CD4-positive, alpha-beta T cell (primary cell): Measurements from ENCODE around the gene MAJIN. TPM values are rescaled to one million over a fixed set of nuclear protein-coding genes. Genes with fewer than 3 reads are reported as not detected.

Source experiments
- ATAC-seq: fragments of 200-7000 bp; cut with Tn5 transposase; one replicate; pipeline ENCODE4 v1.10.0; 2022; ENCODE audit warnings: mild to moderate bottlenecking; ENCODE audit not compliant: poor library complexity
- CTCF ChIA-PET: fragments of 350-600 bp; sonication (Branson Sonifier 250); formaldehyde crosslinking; loops from one replicate; lab custom pipeline; 2021; ENCODE audit warnings: antibody characterized with exemption, inconsistent platforms; lab: Charles Lee
- POLR2A ChIA-PET: fragments of 350-600 bp; sonication (Branson Sonifier 250); formaldehyde crosslinking; loops from one replicate; lab custom pipeline; 2021; ENCODE audit warnings: antibody characterized with exemption, inconsistent platforms; lab: Charles Lee
- DNase-seq, 14 experiments: peaks; one replicate each; pipeline ENCODE4 v3.0.0-alpha.2; 2013 to 2020; ENCODE audit warnings: mixed read lengths in 2 of 14
- H3K27ac ChIP-seq, 2 donors: one replicate each; pipeline versions ENCODE4 v1.5.1 to v1.7.0; 2013; ENCODE audit warnings: low read length in 2 of 2, low read depth in 1 of 2, mild to moderate bottlenecking in 1 of 2
- H3K27me3 ChIP-seq, 2 experiments: 1 replicate in 1 of 2; 2 replicates in 1 of 2; pipeline versions ENCODE4 v1.6.1 to v1.7.0; 2013; ENCODE audit warnings: low read length in 2 of 2, control low read depth in 1 of 2, mild to moderate bottlenecking in 1 of 2, moderate library complexity in 1 of 2; ENCODE audit not compliant: insufficient read depth in 2 of 2, control insufficient read depth in 1 of 2
- H3K36me3 ChIP-seq: one replicate; pipeline ENCODE4 v1.6.1; 2013; ENCODE audit warnings: low read length, control low read depth; ENCODE audit not compliant: insufficient read depth
- H3K4me1 ChIP-seq: one replicate; pipeline ENCODE4 v1.6.1; 2013; ENCODE audit warnings: low read length, control low read depth; ENCODE audit not compliant: insufficient read depth
- H3K4me3 ChIP-seq: one replicate; pipeline ENCODE4 v1.5.1; 2013; ENCODE audit warnings: mild to moderate bottlenecking, low read length, moderate library complexity
- H3K9me3 ChIP-seq, 2 experiments: 1 replicate in 1 of 2; 2 replicates in 1 of 2; pipeline versions ENCODE4 v1.6.1 to v1.7.0; 2013; ENCODE audit warnings: low read length in 2 of 2, mild to moderate bottlenecking in 2 of 2, control low read depth in 1 of 2, moderate library complexity in 1 of 2; ENCODE audit not compliant: control insufficient read depth in 1 of 2, insufficient read depth in 1 of 2
- H3K27ac Mint-ChIP-seq: one replicate; pipeline ENCODE4 v1.8.0; 2020; ENCODE audit warnings: mixed read lengths
- H3K27me3 Mint-ChIP-seq: one replicate; pipeline ENCODE4 v1.8.0; 2021; ENCODE audit warnings: mixed read lengths
- H3K36me3 Mint-ChIP-seq: one replicate; pipeline ENCODE4 v1.8.0; 2021; ENCODE audit warnings: low read depth, mixed read lengths
- H3K4me1 Mint-ChIP-seq: one replicate; pipeline ENCODE4 v1.8.0; 2021; ENCODE audit warnings: low read depth, mixed read lengths
- H3K4me3 Mint-ChIP-seq: one replicate; pipeline ENCODE4 v1.8.0; 2020; ENCODE audit warnings: mild to moderate bottlenecking, mixed read lengths
- H3K9me3 Mint-ChIP-seq: one replicate; pipeline ENCODE4 v1.8.0; 2020; ENCODE audit warnings: mixed read lengths
- intact Hi-C, 2 experiments: fragments of 100-400 bp; cut with DNase I in 1 of 2; cut with micrococcal nuclease in 1 of 2; formaldehyde crosslinking; loops; one replicate each; pipeline versions ENCODE4 v1.15.1 to v1.9.0; 2023 to 2025; cut with DNase I, micrococcal nuclease
- total RNA-seq, 174 experiments: library from RNA in 2 of 174; stranded (reverse) in 2 of 174; gene quantifications; one replicate each; pipeline ENCODE4 v1.2.3 and lab custom pipeline; 2021 to 2026
- TF ChIP-seq, protein P1 (sequence below): fragments of 200-600 bp; IDR thresholded peaks from one replicate; pipeline ENCODE4 v1.8.0; 2022; ENCODE audit warnings: antibody characterized with exemption, mild to moderate bottlenecking

Gene MAJIN
- total RNA-seq, 2 experiments from 2014 or later: 0.50 to 0.55 TPM

DNA sequence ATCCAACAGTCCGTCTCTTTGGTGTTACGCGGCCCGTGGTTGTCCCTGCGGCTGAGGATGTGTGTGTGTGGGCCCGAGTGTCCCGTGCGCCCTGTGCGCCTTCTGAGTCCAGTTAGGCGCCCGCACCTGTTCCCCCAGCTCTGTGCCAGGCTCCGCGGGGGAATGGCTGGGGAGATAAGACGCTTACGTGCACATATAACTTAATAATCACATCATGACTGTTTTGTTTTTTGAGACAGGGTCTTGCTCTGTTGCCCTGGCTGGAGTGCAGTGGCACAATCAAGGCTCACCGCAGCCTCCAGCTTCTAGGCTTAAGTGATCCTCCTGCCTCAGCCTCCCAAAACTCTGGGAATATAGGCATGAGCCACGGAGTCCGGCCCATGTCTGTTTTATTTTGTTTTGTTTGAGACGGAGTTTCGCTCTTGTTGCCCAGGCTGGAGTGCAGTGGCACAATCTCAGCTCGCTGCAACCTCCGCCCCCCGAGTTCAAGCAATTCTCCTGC lies 42.9 kb upstream of the MAJIN start:
- no peak for ATAC-seq
- H3K4me3 Mint-ChIP-seq: peak overlapping the region; percentile 97
- peaks cover 26% of the 10 kb centered on the region for H3K4me1 ChIP-seq
- ChIA-PET POLR2A (interaction anchor here (0.8 to 2.8 kb wide), 10 partner anchors 10 to 168 kb away, joined by 3 to 19 read pairs (median 8); partner anchors contain the start of genes FAU, MRPL49, PPP2R5B and SAC3D1), CTCF (interaction anchor here (0.8 to 4.1 kb wide), 16 partner anchors 13 to 170 kb away, joined by 3 to 30 read pairs (median 6); partner anchors contain the start of genes CDC42BPG, CDCA5, FAU and MRPL49)
- peak in 1 of 14 experiments; percentile 12 for DNase-seq
- no peaks in the 10 kb centered on the region for H3K27me3 ChIP-seq
- H3K9me3 ChIP-seq: no peaks in the 10 kb centered on the region
- peaks cover 26% of the 10 kb centered on the region for H3K4me1 Mint-ChIP-seq
- intact Hi-C loops: loop anchor here (1.0 to 10.0 kb wide), 7 partner anchors 13 to 300 kb away; partner anchors contain the start of genes CDC42EP2 (in 2 of the 2), CAPN1 (in 1 of the 2), MAJIN (in 1 of the 2) and SAC3D1 (in 1 of the 2)
- H3K36me3 ChIP-seq: peaks cover 13% of the 10 kb centered on the region
- no peaks in the 10 kb centered on the region for H3K9me3 Mint-ChIP-seq
- peaks cover 3% of the 10 kb centered on the region for H3K36me3 Mint-ChIP-seq
- H3K27me3 Mint-ChIP-seq: no peaks in the 10 kb centered on the region
- H3K27ac Mint-ChIP-seq: peak overlapping the region; percentile 92
- H3K27ac ChIP-seq: peak overlapping the region; percentile 74 to 83
- TF ChIP-seq, protein P1, sequence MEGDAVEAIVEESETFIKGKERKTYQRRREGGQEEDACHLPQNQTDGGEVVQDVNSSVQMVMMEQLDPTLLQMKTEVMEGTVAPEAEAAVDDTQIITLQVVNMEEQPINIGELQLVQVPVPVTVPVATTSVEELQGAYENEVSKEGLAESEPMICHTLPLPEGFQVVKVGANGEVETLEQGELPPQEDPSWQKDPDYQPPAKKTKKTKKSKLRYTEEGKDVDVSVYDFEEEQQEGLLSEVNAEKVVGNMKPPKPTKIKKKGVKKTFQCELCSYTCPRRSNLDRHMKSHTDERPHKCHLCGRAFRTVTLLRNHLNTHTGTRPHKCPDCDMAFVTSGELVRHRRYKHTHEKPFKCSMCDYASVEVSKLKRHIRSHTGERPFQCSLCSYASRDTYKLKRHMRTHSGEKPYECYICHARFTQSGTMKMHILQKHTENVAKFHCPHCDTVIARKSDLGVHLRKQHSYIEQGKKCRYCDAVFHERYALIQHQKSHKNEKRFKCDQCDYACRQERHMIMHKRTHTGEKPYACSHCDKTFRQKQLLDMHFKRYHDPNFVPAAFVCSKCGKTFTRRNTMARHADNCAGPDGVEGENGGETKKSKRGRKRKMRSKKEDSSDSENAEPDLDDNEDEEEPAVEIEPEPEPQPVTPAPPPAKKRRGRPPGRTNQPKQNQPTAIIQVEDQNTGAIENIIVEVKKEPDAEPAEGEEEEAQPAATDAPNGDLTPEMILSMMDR: no peak
- peak overlapping the region; percentile 87 for H3K4me3 ChIP-seq

DNA sequence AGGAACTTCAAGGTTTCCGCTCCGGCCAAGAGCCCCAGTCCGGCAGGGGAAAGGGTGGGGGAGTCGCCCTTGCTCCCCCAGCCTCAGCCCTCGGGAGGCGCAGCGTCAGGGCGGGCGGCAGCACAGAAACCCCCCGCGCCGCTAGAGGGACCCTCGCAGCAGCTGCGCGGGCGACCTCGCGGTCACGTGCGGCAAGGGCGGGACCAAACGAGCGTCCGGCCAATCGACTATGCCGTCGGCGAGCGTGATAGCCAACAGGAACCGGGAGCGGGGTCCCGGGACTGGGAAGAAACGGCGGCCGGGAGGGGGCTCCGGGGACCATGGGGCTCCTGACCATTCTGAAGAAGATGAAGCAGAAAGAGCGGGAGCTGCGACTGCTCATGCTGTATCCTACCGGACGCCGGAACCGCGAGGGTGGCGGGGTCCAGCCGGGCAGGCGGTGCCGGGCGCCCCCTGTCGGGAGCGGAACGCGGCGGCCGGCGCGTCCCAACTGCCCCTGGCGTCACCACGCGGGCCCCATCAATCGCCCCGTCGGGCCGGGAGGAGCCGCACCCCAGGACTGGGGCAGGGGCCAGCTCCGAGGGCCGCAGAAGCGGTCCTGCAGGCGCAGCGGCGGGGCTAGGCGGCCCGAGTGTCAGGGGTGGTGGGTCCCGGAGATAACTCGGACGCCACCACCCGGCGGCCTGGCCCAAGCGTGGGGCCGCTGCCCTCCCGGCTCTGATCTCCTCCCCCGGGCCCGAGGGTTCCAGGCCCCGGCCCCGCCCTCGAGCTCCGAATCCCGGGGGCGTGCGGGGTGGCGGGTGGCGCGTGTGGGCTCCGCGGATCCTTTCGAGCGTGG lies 42.2 kb upstream of the MAJIN start, which contains the start of gene ARL2:
Gene ARL2 (plus strand): TSS at position 273 of the 838 bp plus-strand sequence. CDS start 48 bp downstream, at position 321.
- Mint-ChIP-seq H3K9me3 (no peaks in the 10 kb centered on the region), H3K4me1 (peaks cover 26% of the 10 kb centered on the region), H3K27me3 (no peaks in the 10 kb centered on the region), H3K4me3 (peak within 1 kb of the TSS; percentile 97), H3K36me3 (peaks cover 3% of the 10 kb centered on the region), H3K27ac (peak within 1 kb of the TSS; percentile 96)
- intact Hi-C loops: loop anchor here (1.0 to 10.0 kb wide), 11 partner anchors 13 to 301 kb away; partner anchors contain the start of genes CDC42EP2 (in 2 of the 2), CAPN1 (in 1 of the 2), CDCA5 (in 1 of the 2) and MAJIN (in 1 of the 2)
- Histone ChIP-seq H3K27ac (peak within 1 kb of the TSS; percentile 83 to 98), H3K36me3 (peaks cover 11% of the 10 kb centered on the region), H3K4me3 (peak within 1 kb of the TSS; percentile 87), H3K4me1 (peaks cover 26% of the 10 kb centered on the region), H3K9me3 (no peaks in the 10 kb centered on the region), H3K27me3 (no peaks in the 10 kb centered on the region)
- ChIA-PET CTCF (interaction anchor here (0.6 to 4.1 kb wide), 23 partner anchors 13 to 301 kb away, joined by 3 to 30 read pairs (median 5); partner anchors contain the start of genes CDC42BPG, CDC42EP2, CDCA5 and FAU), POLR2A (interaction anchor here (0.5 to 2.8 kb wide), 13 partner anchors 11 to 169 kb away, joined by 3 to 19 read pairs (median 6); partner anchors contain the start of genes FAU, MAJIN, MRPL49 and PPP2R5B)
- peak; percentile 66 to 94 (median 80) for DNase-seq
- ATAC-seq: peak; percentile 67
- TF ChIP-seq, protein P1: peak; percentile 77
